ENCODE results near the gene LY9.

Gene LY9

GRCh38 chr1:160800645-160801408, 4.9 kb downstream of the LY9 start:
- DNase-seq (ENCODE audit: low read depth, low spot score) = no peak

GRCh38 chr1:160801836-160802580, 6.0 kb downstream of the LY9 start:
- no peak for DNase-seq (ENCODE audit: low read depth, low spot score)

DNA sequence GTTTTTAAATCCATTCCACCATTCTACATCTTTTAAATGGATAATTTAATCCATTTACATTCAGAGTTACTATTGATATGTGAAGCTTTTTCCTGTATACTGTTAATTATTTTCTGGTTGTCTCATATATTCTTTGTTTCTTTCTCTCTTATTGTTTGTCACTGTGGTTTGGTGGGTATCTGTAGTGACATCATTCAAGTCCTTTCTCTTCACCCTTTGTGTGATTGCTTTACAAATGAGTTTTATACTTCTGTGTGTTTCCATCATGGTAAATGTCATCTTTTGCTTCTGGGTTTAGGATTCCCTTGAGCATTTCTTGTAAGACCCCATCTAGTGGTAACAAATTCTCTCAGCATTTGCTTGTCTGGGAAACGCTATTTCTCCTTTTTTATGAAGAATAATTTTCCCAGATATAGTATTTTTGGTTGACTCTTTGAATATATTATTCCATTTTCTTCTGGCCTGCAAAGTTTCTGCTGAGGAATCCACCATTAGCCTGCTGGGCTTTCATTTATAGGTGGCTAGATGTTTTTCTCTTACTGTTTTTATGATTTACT, 10.2 kb downstream of the LY9 start:
- no peak for DNase-seq (ENCODE audit: low read depth, low spot score)

- no peak for DNase-seq (ENCODE audit: low read depth, low spot score)
These were observed 10.8 kb downstream of the LY9 start for GRCh38 chr1:160806784-160807183.

DNA sequence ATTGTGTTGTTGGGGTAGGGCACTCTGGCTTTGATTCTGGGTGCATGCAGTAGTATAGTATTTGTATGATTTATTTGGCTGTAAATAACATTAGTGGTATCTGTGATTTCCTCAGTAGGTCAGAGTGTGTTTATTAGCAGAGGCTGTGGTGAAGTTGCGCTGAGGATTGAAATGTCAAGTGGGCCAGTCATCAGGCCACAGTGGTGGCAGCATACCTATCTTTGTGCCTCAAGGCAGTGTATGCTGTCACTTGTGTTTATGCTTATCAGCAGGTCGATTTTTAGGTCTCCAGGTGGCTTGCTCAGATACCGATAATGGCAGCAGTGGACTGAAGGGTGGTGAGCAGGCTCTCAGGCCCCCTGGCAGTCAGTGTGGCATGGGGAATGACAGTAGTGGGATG, 11.3 kb downstream of the LY9 start:
- DNase-seq (ENCODE audit: low read depth, low spot score) = no peak

- DNase-seq (ENCODE audit: low read depth, low spot score) = no peak
These were observed 11.8 kb downstream of the LY9 start for GRCh38 chr1:160807738-160808137.

DNA sequence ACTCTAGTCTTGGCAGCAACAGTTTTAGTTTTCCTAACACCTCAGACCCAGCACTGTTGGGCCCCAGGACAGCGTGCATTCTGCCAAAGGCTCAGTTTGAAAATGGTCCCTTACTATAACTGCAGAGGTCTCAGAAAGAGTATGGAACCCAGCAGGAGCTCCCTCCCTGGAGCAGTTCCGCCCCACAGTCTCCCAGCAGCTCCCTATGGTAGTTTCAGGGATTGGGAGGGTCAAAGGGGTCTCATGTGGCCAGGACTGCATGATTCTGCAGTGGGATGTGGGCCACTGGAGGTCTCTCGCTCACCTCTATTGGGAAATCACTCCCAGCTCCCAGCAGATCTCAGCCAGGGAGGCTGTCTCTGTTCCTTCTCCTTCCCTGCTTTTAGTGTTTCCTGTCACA, 12.3 kb downstream of the LY9 start:
- DNase-seq (ENCODE audit: low read depth, low spot score) = no peak

GRCh38 chr1:160810486-160810885, 14.5 kb downstream of the LY9 start:
- DNase-seq (ENCODE audit: low read depth, low spot score) = no peak

- no peak for DNase-seq (ENCODE audit: low read depth, low spot score)
These were observed 15.2 kb downstream of the LY9 start for GRCh38 chr1:160811147-160811546.

DNA sequence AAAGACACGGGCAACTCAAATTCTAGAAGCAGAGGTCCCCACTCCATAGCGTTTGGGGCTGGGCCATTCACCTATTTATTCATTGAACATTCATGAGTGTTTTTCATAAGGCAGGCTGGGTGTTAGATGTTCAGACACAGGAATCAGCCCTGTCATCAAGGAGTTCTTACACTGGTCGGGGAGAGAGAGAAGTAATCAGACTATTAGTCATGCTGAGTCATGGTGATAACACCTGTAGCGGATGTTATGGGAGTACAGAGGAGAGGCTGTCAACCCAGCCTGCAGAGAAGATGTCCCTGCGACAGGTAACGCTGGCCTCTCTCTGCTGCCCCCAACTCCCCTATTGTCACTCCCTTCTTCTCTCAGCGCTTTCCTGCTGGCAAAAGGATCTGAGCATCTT, 17.2 kb downstream of the LY9 start:
- no peak for DNase-seq (ENCODE audit: low read depth, low spot score)

GRCh38 chr1:160814316-160814715, 18.3 kb downstream of the LY9 start:
- no peak for DNase-seq (ENCODE audit: low read depth, low spot score)

DNA sequence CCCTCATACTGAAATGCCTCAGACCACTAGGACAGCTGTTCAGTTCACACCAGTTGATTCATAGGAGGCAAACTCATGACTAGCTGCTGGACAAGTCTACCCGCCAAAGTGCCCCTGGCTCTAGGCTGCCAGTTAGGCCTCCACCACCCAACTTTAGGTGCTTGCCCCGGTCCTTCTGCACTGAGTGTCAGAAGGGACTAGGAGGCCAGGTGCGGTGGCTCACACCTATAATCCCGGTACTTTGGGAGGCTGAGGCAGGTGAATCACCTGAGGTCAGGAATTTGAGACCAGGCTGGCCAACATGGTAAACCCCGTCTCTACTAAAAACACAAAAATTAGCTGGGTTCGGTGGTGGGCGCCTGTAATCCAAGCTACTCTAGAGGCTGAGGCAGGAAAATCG, 18.9 kb downstream of the LY9 start:
- DNase-seq (ENCODE audit: low read depth, low spot score) = no peak

DNA sequence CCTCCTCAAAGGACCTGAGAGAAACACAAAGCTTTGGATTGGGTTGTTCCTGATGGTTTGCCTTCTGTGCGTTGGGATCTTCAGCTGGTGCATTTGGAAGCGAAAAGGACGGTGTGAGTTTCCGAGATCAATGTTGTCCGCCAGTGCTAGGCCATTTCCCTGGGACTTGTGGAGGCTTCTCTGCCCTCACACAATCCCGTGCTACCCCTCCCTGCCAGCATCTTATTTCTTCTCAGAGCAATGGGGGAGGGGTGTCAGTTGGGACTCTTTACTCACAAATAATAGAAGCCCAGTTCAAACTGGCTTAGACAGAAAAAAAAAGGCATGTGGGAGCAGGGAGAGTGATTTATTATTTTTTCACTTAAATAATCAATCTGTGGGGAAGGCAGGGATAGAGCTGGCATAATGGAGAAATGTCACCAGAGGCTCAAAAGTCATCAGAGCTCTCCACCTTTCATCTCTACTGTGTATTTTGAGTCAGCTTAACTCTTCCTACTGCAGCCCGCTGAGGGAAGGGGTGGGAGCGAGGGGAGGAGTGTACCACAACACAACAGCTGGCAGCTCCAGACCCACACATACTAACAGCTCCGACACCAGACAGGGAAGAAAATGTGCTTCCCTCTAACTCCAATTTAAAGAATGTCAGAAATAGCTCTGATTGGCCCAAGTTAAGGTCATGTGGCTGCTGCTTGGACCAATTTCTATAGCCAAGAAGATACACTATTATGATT, 22.4 kb downstream of the LY9 start:
- DNase-seq (ENCODE audit: low read depth, low spot score) = no peak

- DNase-seq (ENCODE audit: low read depth, low spot score) = no peak
These were observed 23.2 kb downstream of the LY9 start for GRCh38 chr1:160819186-160819585.

DNA sequence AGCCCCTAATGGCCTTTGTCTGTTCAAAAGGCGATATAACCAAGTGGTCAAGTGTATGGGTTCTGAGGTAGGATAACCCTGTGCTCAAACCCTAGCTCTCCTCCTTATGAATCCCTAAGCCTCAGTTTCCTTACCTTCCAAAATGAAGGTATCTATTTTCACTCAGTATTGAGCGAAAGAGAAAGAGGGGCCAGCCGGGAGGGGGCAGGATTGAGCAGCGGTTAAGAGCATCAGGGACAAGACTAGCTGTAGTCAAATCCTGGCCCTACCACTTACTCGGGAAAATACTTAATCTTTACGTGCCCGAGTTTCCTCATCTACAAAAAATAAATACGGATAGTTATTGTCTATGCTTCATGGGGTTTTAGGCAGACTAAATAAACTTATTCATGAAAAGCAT, 25.7 kb downstream of the LY9 start:
- no peak for DNase-seq (ENCODE audit: low read depth, low spot score)

DNA sequence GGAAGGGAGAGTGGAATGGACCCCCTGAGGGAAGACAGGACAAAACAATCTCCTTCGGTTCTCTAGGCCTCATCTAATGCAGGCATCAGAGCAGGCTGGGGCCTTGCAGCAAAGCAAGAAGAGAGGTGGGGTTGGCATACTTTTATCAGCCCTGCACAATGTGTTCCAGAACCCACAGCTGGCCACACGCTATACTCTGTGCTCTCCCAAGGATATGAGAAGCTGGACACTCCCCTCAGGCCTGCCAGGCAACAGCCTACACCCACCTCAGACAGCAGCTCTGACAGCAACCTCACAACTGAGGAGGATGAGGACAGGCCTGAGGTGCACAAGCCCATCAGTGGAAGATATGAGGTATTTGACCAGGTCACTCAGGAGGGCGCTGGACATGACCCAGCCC, 27.3 kb downstream of the LY9 start:
- no peak for DNase-seq (ENCODE audit: low read depth, low spot score)

DNA sequence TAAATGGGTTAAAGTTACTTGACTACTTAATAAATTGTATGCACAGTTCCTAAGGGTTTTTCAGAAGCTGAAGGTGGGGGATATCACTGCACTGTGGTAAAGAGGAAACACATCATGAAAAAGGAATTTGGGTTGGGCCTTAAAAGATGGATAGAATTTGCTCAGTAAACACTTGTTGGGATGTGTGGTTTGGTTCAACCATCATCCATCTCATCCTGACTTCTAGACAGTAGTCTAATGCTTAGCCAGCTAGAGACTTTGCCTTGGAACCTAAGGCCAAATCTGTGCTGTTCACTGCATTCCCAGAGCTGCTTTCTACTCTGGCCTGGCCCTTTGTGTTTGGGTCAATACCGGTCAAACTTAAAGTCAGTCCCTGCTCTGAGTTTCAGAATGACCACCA, 30.6 kb downstream of the LY9 start:
- no peak for DNase-seq (ENCODE audit: low read depth, low spot score)

DNA sequence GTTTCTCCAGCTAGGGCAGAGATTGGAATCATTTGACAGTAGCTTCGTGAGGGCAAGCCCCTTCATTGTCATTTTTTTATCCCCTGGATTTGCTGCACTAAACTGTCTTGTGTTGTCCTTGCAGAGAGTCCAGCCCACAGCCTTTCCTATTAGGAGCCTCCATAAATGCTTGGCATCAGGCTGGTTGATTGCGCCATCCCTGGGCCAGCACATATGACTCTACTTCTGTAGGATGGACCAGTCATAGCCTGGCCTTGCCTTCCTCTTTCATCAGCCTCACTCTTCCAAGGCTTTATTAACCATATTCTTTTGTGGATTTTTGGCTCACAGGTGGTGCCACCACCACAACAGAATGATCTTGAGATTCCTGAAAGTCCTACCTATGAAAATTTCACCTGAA, 31.4 kb downstream of the LY9 start:
- no peak for DNase-seq (ENCODE audit: low read depth, low spot score)

DNA sequence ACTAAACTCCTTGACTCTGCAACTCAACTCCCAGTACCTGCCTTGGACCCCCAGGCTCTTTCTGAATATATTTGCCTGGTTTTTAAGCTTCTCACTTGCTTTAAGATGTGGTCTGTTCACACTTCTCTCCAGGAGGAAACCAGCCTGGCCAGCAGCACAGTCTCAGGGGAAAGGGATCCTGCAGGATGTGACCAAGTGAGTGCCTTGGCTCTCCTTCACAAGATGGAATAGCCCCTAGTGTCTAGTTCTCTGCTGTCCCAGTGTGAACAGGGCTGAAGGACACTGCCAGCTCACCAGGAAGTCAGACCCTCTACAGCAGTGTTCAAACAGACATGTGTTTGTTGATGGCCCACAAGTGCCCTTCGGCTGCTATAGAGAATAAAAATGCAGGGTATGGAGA, 33.8 kb downstream of the LY9 start:
- no peak for DNase-seq (ENCODE audit: low read depth, low spot score)

DNA sequence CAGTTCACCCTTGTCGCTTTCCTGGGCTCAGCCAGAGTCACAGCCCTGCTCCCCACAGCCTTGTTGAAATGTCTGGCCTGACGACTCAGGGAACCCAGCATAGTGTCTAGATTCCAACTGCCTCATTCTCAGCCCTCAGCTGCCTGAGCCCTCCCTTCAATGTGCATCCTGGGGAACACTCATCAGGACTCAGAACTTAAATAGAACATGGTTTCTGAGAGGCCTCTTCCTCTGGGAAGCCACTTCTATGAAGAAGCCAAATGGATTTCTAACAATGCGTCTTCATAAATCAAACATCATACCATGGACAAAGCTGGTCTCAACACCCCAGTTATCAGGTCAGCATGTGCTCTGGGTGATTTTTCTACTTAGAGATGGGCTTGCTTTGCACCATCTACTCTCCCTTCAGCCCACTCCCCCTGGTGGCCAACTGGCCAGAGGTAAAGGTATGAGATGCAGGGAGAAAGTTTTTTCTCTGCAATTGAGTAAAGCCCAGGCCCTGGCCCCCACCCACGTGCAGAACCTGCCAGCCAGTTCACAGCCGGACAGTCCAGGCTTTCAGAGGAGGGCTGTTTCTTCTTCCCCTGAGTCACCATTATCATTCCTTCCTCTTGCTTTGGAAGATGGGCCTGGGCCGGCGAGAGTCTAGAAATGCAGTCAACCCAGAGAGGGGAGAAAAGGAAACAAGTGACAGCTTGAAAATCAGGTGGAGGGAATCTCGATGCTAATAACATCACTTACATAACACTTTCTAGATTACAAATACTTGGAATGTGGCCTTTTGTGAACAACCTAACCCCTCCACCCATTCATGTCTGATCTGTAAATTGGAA, 34.6 kb downstream of the LY9 start:
- DNase-seq (ENCODE audit: low read depth, low spot score) = no peak

- no peak for DNase-seq (ENCODE audit: low read depth, low spot score)
These were observed 39.1 kb downstream of the LY9 start for GRCh38 chr1:160834945-160835565.

Measured in brain pericyte (primary cell).